A204.1 (cell line): ENCODE results near the gene LCN10.
"Not testable (repeated sequence)": the region's sequence is repeated elsewhere in the genome, so short reads cannot be mapped to it uniquely, and the experiment has no call there.

Experiments used
- FAIRE-seq: peaks from 2 replicates; lab custom pipeline; 2012; peaks lifted over from hg19 to GRCh38; lab: Jason Lieb, UNC

Gene LCN10

GRCh38 chr9:136719195-136719880 is 23.4 kb downstream of the LCN10 start:
- no peak for FAIRE-seq

GRCh38 chr9:136718345-136719194 is 24.2 kb downstream of the LCN10 start:
- no peak for FAIRE-seq

- no peak for FAIRE-seq
Measured at GRCh38 chr9:136717399-136717798, 25.3 kb downstream of the LCN10 start.

- FAIRE-seq: no peak
Measured at GRCh38 chr9:136714893-136715274, 27.9 kb downstream of the LCN10 start.

GRCh38 chr9:136714096-136714892 is 28.4 kb downstream of the LCN10 start:
- no peak for FAIRE-seq

- FAIRE-seq: no peak
Measured at GRCh38 chr9:136713550-136713949, 29.2 kb downstream of the LCN10 start.

- no peak for FAIRE-seq
Measured at GRCh38 chr9:136712690-136713544, 29.8 kb downstream of the LCN10 start.

GRCh38 chr9:136711751-136712689 is 30.7 kb downstream of the LCN10 start, which contains the start of gene DIPK1B:
Gene DIPK1B, plus strand, starts transcription at chr9:136712572. Its CDS starts 94 bp downstream, at chr9:136712666.
- no peak for FAIRE-seq

- FAIRE-seq: not testable (repeated sequence)
Measured at GRCh38 chr9:136711219-136711648, 31.5 kb downstream of the LCN10 start.

- FAIRE-seq: no peak
Measured at GRCh38 chr9:136710543-136710942, 32.2 kb downstream of the LCN10 start.

GRCh38 chr9:136709454-136710109 is 33.2 kb downstream of the LCN10 start:
- no peak for FAIRE-seq

- FAIRE-seq: no peak
Measured at GRCh38 chr9:136707849-136708517, 34.8 kb downstream of the LCN10 start.

- no peak for FAIRE-seq
Measured at GRCh38 chr9:136707011-136707410, 35.7 kb downstream of the LCN10 start.

- no peak for FAIRE-seq
Measured at GRCh38 chr9:136705564-136705963, 37.2 kb downstream of the LCN10 start.

- not testable (repeated sequence) for FAIRE-seq
Measured at GRCh38 chr9:136704741-136705140, 38.0 kb downstream of the LCN10 start.

- no peak for FAIRE-seq
Measured at GRCh38 chr9:136703276-136703860, 39.4 kb downstream of the LCN10 start.

- FAIRE-seq: no peak
Measured at GRCh38 chr9:136701668-136702053, 41.1 kb downstream of the LCN10 start.

- no peak for FAIRE-seq
Measured at GRCh38 chr9:136700959-136701667, 41.6 kb downstream of the LCN10 start.
